Cardiac fibroblast (primary cell): ENCODE results near the gene CHD8.

Experiments
- DNase-seq, 2 donors: peaks; one replicate each; pipeline versions ENCODE4 v3.0.0 to v3.0.0-alpha.2; 2010; ENCODE audit warnings: low read depth in 2 of 2
- H3K4me3 ChIP-seq, 2 donors: replicated peaks in 1 of 2; 1 replicate in 1 of 2; 2 replicates in 1 of 2; pipeline ENCODE4 v1.5.1; 2011; ENCODE audit warnings: low read depth in 2 of 2, low read length in 2 of 2, mild to moderate bottlenecking in 2 of 2, moderate library complexity in 1 of 2
- TF ChIP-seq, protein P1 (sequence below): IDR thresholded peaks from one replicate; pipeline ENCODE4 v1.5.1; 2011; ENCODE audit warnings: low read depth, mild to moderate bottlenecking, low read length, inconsistent platforms

The CHD8 gene

GRCh38 chr14:21414137-21414631 lies 41.7 kb downstream of the CHD8 start:
- no peak for DNase-seq
- no peak overlapping the region for H3K4me3 ChIP-seq
- TF ChIP-seq, protein P1, sequence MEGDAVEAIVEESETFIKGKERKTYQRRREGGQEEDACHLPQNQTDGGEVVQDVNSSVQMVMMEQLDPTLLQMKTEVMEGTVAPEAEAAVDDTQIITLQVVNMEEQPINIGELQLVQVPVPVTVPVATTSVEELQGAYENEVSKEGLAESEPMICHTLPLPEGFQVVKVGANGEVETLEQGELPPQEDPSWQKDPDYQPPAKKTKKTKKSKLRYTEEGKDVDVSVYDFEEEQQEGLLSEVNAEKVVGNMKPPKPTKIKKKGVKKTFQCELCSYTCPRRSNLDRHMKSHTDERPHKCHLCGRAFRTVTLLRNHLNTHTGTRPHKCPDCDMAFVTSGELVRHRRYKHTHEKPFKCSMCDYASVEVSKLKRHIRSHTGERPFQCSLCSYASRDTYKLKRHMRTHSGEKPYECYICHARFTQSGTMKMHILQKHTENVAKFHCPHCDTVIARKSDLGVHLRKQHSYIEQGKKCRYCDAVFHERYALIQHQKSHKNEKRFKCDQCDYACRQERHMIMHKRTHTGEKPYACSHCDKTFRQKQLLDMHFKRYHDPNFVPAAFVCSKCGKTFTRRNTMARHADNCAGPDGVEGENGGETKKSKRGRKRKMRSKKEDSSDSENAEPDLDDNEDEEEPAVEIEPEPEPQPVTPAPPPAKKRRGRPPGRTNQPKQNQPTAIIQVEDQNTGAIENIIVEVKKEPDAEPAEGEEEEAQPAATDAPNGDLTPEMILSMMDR: no peak

DNA sequence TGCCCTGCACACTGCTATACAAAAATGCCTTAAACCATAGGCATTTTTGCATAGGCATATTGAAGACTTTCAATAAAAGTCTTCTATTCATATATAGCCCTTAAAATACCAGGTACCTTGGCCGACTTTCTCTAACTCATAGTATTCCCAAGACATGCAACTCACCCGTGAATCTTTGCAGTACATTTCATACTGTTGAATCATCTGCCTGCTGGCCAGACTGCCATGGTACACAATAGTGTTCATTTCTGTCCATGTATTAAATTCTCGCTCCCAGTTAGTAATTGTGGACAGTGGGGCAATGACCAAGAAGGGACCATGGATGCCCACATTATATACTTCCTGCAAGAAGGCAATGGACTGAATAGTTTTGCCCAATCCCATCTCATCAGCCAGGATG lies 47.8 kb downstream of the CHD8 start:
- TF ChIP-seq, protein P1: peak; percentile 6
- peak; percentile 69 to 92 for DNase-seq
- H3K4me3 ChIP-seq: no peak overlapping the region

DNA sequence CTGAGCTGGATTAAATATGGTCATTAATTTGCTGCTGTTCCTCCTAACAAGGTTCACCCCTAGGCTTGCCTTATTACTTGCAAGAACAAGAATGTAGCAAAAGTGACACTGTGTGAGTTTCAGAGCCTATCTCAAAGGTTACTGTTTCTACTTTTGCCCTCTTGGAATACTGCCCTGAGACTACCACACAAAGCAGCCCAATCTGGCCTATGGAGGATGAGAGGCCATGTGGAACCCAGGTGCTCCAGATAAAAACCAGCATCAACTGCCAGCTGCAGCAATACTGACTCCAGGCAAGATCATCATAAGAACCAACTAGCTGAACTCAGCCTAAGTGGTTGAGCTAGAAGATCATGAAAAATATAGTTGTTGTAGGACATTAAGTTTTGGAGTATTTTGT lies 49.7 kb downstream of the CHD8 start:
- H3K4me3 ChIP-seq: no peak overlapping the region
- TF ChIP-seq, protein P1: no peak
- DNase-seq: no peak

GRCh38 chr14:21405097-21405496 lies 50.8 kb downstream of the CHD8 start:
- TF ChIP-seq, protein P1: no peak

DNA sequence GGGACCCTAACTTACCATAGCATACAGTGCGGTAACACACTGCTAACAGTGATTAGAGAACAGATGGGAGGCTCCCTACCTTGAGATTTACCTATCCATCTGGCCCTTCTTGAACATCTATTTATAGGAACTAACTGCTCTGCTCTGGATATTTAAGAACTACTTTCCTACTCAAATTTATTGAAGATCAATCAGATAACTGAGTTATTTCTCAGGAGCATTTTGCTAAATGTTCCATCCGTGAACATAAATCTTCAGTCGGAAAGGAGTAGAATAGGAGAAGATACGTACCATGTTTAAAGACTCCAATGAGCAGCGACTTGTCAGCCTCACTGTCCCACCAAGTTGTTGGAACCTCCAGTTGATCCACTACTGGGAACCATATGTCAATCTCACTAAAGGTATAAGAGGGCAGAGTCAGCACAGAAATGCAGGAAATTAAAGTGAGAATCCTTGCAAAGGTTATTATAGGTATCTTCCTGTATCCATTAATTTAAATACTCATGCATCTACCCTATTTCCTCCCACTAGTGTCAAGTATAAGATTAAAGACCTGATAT lies 56.5 kb downstream of the CHD8 start:
- TF ChIP-seq, protein P1: no peak

More at GRCh38 chr14:21405097-21405496, 50.8 kb downstream of the CHD8 start:
- H3K4me3 ChIP-seq: no peak overlapping the region
- DNase-seq: peak; percentile 63 to 68

GRCh38 chr14:21398901-21399300 lies 57.0 kb downstream of the CHD8 start:
- H3K4me3 ChIP-seq: no peak overlapping the region
- DNase-seq: no peak
- TF ChIP-seq, protein P1: no peak

More for the DNA sequence above, 56.5 kb downstream of the CHD8 start:
- H3K4me3 ChIP-seq: no peak overlapping the region
- no peak for DNase-seq

GRCh38 chr14:21395450-21395849 lies 60.5 kb downstream of the CHD8 start:
- no peak overlapping the region for H3K4me3 ChIP-seq
- DNase-seq: no peak
- TF ChIP-seq, protein P1: no peak
